ENCODE measurements around the gene GATD1.
A peak's percentile ranks its signal among the peaks of the same experiment; 100 is the strongest.

Gene GATD1

DNA sequence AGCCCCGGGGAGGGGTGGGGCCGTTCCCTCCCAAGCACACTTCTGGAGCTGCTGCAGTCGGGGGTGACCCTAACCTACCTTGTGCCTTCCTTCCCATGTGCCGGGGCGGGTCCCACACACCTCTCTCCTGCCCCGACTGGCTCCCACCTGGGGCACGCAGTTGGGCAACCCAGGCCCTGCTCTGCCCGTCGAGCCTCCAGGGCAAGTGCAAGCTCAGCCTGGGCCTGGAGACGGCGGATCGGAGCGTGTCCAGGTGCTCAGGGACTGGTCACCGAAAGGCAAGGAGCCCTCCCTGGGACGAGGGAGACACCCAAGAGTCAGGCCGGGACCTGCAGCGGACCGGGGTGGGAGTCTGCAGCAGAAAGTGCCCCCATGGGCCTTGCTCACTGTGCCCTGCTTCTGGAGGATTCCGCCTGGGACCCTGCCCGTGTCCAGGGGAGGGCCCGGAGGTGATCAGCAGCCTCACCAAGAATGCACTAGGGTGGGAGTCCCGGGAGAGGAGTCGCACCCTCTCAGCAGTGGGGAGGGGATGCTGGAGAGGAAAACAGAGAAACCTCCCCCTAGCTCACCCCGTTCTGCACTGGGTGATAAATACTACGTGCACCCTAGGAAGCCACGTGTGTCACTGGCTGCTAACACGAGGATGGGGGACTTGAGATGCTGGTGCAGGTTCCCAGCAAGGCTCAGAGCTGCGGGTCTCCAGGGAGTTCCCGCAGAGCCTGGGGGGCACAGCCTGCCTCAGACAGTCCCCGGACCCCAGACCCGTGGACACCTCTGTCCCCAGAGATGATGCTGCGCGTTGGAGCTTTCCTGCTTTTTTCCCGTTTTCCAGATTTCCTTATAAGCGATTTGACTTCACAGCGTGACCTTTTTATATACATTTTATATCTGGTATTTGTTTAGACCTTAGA lies 5.2 kb upstream of the GATD1 start:
- no peak for DNase-seq

DNA sequence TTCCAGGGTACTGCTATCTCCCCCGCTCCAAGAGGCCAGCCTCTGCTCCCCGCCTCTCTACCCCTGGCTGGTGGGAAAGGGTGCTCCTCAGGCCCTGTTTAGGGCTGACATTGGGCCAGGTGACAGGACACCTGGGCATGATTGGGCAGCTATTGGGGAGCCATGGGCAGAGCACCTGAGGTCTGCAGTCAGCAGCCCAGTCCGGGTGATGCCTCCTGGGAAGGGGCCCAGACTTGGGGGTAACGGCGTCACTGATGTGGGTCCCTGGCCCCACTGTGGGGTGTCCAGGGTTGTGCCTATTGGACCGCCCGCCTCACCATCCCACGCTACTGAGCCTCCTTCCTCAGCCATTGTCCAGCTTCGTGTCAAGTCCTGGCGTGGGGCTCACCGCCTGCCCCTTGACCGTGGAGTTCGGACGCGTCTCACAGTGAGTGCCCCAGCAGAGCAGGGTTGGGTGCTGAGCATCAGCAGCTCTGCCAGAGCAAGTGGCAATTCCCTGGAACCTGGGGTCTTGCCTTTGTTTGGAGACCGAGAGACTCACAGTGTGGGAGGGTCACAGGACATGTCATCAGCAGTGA lies 2.8 kb upstream of the GATD1 start:
- DNase-seq, result no peak

- DNase-seq, result no peak
These were observed 2.0 kb upstream of the GATD1 start for GRCh38 chr11:778976-779954.

DNA sequence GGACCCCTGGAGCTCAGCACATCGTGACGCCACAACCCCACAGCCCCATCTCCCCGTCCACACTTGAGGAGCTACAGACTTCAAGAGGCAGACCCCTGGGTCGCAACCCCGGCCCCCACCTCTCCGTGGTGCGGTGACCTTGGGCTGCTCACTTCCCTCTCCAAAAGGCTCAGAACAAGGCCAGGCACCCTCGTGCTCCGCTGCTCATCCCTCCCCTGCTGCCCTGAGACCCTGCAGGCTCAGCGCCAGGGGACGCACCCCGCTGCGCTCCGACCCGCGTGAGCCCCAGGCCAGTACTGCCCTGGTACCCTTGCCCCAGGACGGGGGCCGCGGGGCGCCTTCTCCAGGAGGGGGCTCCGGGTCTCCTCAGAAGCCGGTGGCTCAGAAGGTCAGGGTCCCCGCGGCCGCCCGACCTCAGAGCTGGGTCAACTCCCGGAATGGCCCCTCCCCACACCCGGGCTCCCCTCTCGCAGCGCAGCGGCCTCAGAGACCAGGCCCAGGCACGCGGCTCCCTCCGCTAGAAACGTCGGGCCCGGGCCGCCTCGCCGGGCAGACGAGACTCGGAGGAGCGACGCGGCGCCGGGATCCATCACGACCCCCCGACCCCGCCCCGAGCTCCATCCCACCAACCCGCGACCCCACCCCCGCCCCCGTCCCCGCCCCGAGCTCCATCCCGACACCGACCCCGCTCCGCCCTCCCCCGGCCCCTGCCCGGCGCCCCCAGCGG lies 563 bp downstream of the GATD1 start:
- DNase-seq, result peak in 1 of 58 donors; percentile 72

GRCh38 chr11:776263-776560 lies 1.1 kb downstream of the GATD1 start:
- DNase-seq, result no peak

DNA sequence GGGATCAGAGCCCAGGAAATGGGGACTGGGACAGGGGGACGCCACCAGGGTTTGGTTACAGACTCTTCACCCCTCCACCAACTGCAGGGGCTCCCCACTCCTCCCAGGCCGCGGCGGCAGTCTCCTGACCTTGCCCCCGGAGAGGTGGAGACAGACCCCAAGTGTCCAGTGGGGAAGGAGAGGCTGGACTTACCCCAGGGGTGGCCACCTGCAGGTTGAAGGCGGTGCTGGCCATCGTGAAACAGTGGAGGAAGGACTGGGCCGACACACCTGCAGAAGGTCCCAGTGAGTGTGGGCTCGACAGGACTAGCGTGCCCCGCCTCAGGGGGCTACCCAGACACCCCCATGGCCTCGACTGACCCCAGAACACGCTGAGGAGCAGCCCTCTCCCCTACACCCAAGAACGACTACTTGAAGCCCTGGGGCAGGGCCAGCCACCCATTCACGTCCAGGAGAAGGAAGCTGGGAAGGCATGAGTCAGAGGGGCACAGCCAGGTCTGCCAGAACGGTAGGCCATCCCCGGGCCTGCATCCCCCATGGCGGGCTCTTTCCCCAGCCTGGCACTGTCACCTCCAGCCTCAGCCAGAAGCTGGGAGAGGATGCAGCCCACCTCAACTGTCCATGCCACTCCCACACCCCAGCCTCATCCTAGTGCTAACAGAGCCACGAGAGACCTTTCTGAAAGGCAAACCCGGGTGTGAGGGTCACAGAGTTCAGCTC lies 2.3 kb downstream of the GATD1 start:
- no peak for DNase-seq

GRCh38 chr11:773830-774229 lies 3.5 kb downstream of the GATD1 start:
- no peak for DNase-seq

- no peak for DNase-seq
These were observed 3.9 kb downstream of the GATD1 start for GRCh38 chr11:773425-773824.

GRCh38 chr11:772429-773390 lies 4.6 kb downstream of the GATD1 start:
- DNase-seq, result peak in 56 of 58 donors; percentile 30 to 97 (median 88)

DNA sequence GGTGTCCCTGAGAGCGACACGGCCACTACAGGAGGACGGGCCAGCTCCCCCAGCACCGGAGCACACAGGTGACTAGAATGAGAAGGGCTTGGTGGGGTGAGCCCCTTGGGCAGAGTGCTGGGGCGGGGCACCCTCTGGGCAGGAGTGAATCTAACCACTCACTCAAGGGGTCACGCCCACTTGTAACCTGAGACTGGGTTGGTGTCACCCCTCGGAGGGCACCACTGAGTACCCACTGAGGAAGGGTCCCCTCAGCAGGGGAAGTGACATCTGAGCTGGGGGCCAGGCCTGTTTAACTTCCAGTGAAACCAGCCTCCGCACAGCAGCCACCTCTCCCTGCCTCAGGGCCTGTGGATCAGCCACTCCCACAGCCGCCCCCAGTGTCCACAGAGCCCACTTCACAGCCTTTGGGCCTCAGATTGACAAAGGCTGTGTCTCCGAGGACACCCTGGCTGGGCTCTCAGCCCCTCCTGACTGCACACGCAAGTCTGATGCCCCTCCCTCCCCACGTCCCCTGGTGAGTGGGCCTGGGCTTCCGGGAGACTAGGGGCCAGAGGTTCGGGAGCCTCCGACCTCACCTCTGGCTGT lies 5.6 kb downstream of the GATD1 start:
- DNase-seq, result no peak

DNA sequence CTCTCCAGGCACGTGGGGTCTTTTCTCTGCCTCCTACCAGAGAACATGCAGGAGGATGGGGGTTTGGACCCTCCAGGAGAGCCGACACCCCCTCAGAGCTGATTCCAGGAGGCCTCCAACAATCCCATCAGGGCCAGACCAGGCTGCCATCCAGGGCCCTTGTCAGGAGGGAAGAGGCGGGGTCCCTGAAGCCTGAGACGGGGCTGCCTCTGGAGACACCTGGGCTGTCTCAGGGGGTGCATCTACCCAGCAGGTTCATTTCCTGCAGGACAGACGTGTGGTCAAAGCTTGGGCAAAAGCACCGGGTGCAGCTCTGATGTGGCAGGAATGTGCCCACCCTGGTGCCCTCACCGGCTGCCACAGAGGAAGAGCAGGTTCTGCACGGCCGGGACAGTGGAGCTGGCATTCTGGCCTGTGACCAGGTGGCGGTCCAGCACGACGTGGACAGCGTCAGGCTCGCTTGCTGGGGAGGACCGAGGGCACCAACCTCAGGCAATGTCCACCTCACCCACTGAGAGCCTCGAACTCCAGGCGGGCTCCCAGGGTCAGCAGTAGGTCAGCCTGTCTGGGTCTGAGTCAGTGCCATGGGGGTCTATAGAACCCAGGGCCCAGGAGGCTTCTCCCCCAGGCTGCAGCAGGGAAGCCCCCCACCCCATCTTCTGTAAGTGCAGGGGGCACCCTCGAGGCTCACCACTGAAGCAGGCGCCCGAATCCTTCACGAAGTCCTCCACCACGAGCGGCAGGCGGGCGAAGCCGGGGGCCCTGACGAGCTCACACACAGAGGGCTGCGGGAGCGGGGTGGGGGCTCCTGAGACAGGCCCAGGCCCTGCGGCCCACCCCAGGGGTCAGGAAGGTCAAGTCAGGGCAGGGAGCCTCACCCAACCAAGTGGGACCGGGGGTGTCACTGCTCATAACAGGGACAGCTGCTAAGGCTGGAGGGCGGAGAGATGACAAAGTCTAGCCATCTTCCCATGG lies 6.4 kb downstream of the GATD1 start:
- no peak for DNase-seq

DNA sequence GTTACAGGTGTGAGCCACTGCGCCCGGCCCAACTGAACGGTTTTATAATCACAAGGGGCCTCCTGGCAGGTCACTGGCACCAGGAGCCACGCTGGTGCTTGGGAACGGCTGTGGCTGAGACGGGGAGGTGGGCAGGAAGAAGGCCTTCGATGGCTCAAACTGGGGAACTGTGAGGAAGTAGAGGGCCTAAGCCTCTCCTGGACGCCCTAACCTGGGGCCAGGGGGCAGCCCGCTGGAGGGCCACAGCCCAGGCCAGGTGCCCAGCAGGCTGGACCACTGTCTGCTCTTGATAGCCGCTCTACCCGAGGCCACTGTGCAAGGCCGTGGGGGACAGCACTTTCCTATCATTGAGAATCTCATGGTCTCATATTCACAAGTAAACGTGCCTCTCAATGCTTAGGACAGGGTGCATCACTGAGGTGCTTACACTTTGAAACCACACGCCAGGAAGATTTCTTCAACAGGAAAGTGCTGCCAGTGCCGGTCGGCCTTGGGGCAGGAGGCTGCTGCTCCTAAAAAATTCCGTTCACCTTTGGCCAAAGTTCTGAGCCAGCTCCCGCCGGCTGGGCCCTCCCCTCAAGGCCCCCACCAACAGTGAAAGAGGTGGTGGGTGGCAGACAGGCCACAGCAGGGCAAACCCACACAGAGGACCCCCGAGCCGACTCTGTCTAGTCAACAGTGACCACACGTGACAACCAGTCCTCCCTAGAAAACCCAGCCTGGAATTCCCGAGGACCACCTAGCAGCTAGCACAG lies 7.2 kb downstream of the GATD1 start:
- no peak for DNase-seq

DNA sequence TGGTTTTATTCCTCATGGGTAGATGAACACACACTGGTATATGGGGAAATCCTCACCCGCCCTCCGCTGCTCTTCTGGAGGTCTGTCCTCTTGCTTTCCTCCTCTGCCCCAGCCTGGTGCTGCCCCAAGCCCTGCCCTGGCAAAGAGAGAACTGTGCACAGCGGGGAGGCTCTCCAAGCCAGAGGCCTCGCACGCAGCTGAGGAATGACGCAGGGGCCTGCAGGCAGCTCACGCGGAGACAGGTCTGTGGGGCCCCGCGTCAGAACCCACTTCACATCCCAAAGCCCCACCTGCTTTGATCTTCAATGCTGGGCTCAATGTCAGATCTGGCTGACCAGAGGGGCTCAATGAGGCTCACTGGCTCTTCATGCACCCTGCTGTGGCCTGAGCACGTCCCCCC lies 10.0 kb downstream of the GATD1 start:
- DNase-seq, result peak in 1 of 58 donors; percentile 46

GRCh38 chr11:766936-767210 lies 10.4 kb downstream of the GATD1 start:
- no peak for DNase-seq

GRCh38 chr11:766106-766935 lies 11.0 kb downstream of the GATD1 start:
- no peak for DNase-seq

GRCh38 chr11:765802-766091 lies 11.5 kb downstream of the GATD1 start:
- no peak for DNase-seq
